Uterus (tissue), 2 donors: ENCODE measurements around the gene NCDN.

ENCODE experiments used
- CTCF ChIP-seq, 4 experiments: fragments of 200-600 bp in 2 of 4; fragments of 450-650 bp in 2 of 4; sonication (generic) in 2 of 4; IDR thresholded peaks; one replicate each; pipeline ENCODE4 v1.5.1; 2016 to 2019; ENCODE audit warnings: antibody characterized with exemption in 4 of 4, mild to moderate bottlenecking in 2 of 4, moderate library complexity in 1 of 4
- POLR2A ChIP-seq, 2 donors: fragments of 450-650 bp; IDR thresholded peaks; one replicate each; pipeline ENCODE4 v1.6.1; 2016; ENCODE audit warnings: antibody characterized with exemption in 2 of 2, mild to moderate bottlenecking in 1 of 2, moderate library complexity in 1 of 2

- no peak for TF ChIP-seq CTCF (IDR thresholded peaks at IDR 0.05)
- TF ChIP-seq POLR2A (IDR thresholded peaks at IDR 0.05) = no peak
Measured at GRCh38 chr1:35615440-35615839, 57.8 kb downstream of the NCDN start.
